ENCODE measurements around the gene LNPEP. TPM values are rescaled to one million over a fixed set of nuclear protein-coding genes. Genes with fewer than 3 reads are reported as not detected.

The LNPEP gene
- total and polyA plus RNA-seq, 2 of the 13 experiments (the other 11 are each of a cell fraction or from before 2014, with no cell fraction given) = 8.0 to 16.9 TPM

GRCh38 chr5:96935559-96936430 lies at the start of gene LNPEP (continued):
- TF ChIP-seq, protein P1, sequence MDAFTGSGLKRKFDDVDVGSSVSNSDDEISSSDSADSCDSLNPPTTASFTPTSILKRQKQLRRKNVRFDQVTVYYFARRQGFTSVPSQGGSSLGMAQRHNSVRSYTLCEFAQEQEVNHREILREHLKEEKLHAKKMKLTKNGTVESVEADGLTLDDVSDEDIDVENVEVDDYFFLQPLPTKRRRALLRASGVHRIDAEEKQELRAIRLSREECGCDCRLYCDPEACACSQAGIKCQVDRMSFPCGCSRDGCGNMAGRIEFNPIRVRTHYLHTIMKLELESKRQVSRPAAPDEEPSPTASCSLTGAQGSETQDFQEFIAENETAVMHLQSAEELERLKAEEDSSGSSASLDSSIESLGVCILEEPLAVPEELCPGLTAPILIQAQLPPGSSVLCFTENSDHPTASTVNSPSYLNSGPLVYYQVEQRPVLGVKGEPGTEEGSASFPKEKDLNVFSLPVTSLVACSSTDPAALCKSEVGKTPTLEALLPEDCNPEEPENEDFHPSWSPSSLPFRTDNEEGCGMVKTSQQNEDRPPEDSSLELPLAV (CRISPR knock-in tag; conservative IDR thresholded peaks at IDR 0.05; ENCODE audit: low read depth) = no peak
- TF ChIP-seq MED1 (CRISPR knock-in tag; IDR thresholded peaks at IDR 0.05) = peak; percentile 82
- TF ChIP-seq, protein P2, sequence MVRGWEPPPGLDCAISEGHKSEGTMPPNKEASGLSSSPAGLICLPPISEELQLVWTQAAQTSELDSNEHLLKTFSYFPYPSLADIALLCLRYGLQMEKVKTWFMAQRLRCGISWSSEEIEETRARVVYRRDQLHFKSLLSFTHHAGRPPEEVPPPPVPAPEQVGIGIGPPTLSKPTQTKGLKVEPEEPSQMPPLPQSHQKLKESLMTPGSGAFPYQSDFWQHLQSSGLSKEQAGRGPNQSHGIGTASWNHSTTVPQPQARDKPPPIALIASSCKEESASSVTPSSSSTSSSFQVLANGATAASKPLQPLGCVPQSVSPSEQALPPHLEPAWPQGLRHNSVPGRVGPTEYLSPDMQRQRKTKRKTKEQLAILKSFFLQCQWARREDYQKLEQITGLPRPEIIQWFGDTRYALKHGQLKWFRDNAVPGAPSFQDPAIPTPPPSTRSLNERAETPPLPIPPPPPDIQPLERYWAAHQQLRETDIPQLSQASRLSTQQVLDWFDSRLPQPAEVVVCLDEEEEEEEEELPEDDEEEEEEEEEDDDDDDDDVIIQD (CRISPR knock-in tag; IDR thresholded peaks at IDR 0.05; ENCODE audit: low read depth) = peak; percentile 79
- TF ChIP-seq ZFP36 (IDR thresholded peaks at IDR 0.05; ENCODE audit: borderline replicate concordance, low read depth, low read length, partially characterized antibody) = no peak
- no peak for TF ChIP-seq PAF1 (CRISPR knock-in tag; IDR thresholded peaks at IDR 0.05)
- TF ChIP-seq JUND (CRISPR knock-in tag; IDR thresholded peaks at IDR 0.05) = no peak
- peak; percentile 34; the same call in 1 of the 2 replicates for TF ChIP-seq GFI1 (CRISPR knock-in tag; IDR thresholded peaks at IDR 0.05; ENCODE audit: borderline replicate concordance)
- peak; percentile 78 for TF ChIP-seq POLR2G (IDR thresholded peaks at IDR 0.05; ENCODE audit: low read depth, low read length)
- TF ChIP-seq SNRNP70 (IDR thresholded peaks at IDR 0.05; ENCODE audit: low read depth, low read length) = no peak
- TF ChIP-seq HCFC1 (IDR thresholded peaks at IDR 0.05; ENCODE audit: low read depth, low read length) = peak; percentile 30; the same call in 1 of the 2 replicates
- TF ChIP-seq TCF7L2 (IDR thresholded peaks at IDR 0.05; ENCODE audit: low read depth, low read length) = no peak
- peak; percentile 88 for TF ChIP-seq SP4 (CRISPR knock-in tag; IDR thresholded peaks at IDR 0.05)
- no peak for TF ChIP-seq ZBTB26 (CRISPR knock-in tag; IDR thresholded peaks at IDR 0.05; ENCODE audit: borderline replicate concordance)
- TF ChIP-seq ISL2 (CRISPR knock-in tag; IDR thresholded peaks at IDR 0.05) = peak; percentile 60; the same call in 1 of the 2 replicates
- TF ChIP-seq SRSF9 (IDR thresholded peaks at IDR 0.05; ENCODE audit: borderline replicate concordance, insufficient read depth, low read depth, low read length, poor library complexity, severe bottlenecking) = no peak
- TF ChIP-seq IKZF4 (CRISPR knock-in tag; IDR thresholded peaks at IDR 0.05; ENCODE audit: borderline replicate concordance, low read depth, not compliant biosample characterization) = no peak
- no peak for TF ChIP-seq TCF7 (IDR thresholded peaks at IDR 0.05; ENCODE audit: low read depth)
- TF ChIP-seq, protein P3, sequence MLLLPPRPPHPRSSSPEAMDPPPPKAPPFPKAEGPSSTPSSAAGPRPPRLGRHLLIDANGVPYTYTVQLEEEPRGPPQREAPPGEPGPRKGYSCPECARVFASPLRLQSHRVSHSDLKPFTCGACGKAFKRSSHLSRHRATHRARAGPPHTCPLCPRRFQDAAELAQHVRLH (CRISPR knock-in tag; IDR thresholded peaks at IDR 0.05; ENCODE audit: borderline replicate concordance, low read depth) = peak; percentile 47; the same call in 1 of the 2 replicates
- peak; percentile 52 for TF ChIP-seq KDM5B (CRISPR knock-in tag; IDR thresholded peaks at IDR 0.05; ENCODE audit: borderline replicate concordance)
- TF ChIP-seq PRDM10 (CRISPR knock-in tag; IDR thresholded peaks at IDR 0.05; ENCODE audit: low read depth) = peak; percentile 89

All from HepG2 (cell line).